Esophagus squamous epithelium (tissue), 5 donors: ENCODE data around the gene KRTAP13-2. TPM values are rescaled to one million over a fixed set of nuclear protein-coding genes. Genes with fewer than 3 reads are reported as not detected.
A peak's percentile ranks its signal among the peaks of the same experiment; 100 is the strongest.

Source experiments
- DNase-seq: peaks from one replicate; lab custom pipeline; 2025; lab: John Stamatoyannopoulos, UW
- H3K27ac ChIP-seq, 4 donors: fragments of 200-600 bp; sonication (generic); one replicate each; pipeline ENCODE4 v1.5.1; 2016 to 2019; ENCODE audit warnings: mild to moderate bottlenecking in 1 of 4
- H3K27me3 ChIP-seq, 4 donors: fragments of 200-600 bp; sonication (generic); 1 replicate in 3 of 4; 2 replicates in 1 of 4; pipeline versions ENCODE4 v1.5.1 to v1.6.0; 2017 to 2021; ENCODE audit warnings: antibody characterized with exemption in 1 of 4
- H3K36me3 ChIP-seq, 3 donors: fragments of 200-600 bp; sonication (generic); one replicate each; pipeline ENCODE4 v1.5.1; 2016 to 2019
- H3K4me1 ChIP-seq, 3 donors: fragments of 200-600 bp; sonication (generic); one replicate each; pipeline ENCODE4 v1.5.1; 2017 to 2019
- H3K4me3 ChIP-seq, 4 donors: fragments of 200-600 bp; sonication (generic); 1 replicate in 3 of 4; 2 replicates in 1 of 4; pipeline ENCODE4 v1.5.1; 2016 to 2019; ENCODE audit warnings: mild to moderate bottlenecking in 2 of 4, moderate library complexity in 1 of 4
- H3K9me3 ChIP-seq, 3 donors: fragments of 200-600 bp; sonication (generic); one replicate each; pipeline ENCODE4 v1.5.1; 2016 to 2019
- CTCF ChIP-seq, 6 experiments: fragments of 450-650 bp in 4 of 6; fragments of 200-600 bp in 2 of 6; sonication (generic) in 2 of 6; IDR thresholded peaks; one replicate each; pipeline ENCODE4 v1.5.1; 2016 to 2019; ENCODE audit warnings: antibody characterized with exemption in 6 of 6, mild to moderate bottlenecking in 4 of 6, moderate library complexity in 4 of 6
- POLR2A ChIP-seq, 4 donors: fragments of 450-650 bp; IDR thresholded peaks; one replicate each; pipeline ENCODE4 v1.6.1; 2017; ENCODE audit warnings: antibody characterized with exemption in 4 of 4, mild to moderate bottlenecking in 4 of 4, moderate library complexity in 3 of 4
- WGBS, 2 donors: methylation state at CpG; one replicate each; pipeline ENCODE4 v1.1.5; 2018; 5-methylcytosine and 5-hydroxymethylcytosine counted together
- intact Hi-C: fragments of 100-400 bp; cut with DNase I; formaldehyde crosslinking; loops from one replicate; pipeline ENCODE4 v1.15.0; 2022
- total RNA-seq, 4 donors: library from RNA; depleted of rRNA; stranded (reverse); fragments of >200 nt; gene quantifications; one replicate each; pipeline ENCODE4 v1.1.0, GENCODE V29; 2016
- donor health status: DM: yes; HTN: yes; CAD: no.

KRTAP13-2 gene
- total RNA-seq, 4 donors from 2014 or later: not detected

- no peak for TF ChIP-seq CTCF (IDR thresholded peaks at IDR 0.05)
- TF ChIP-seq POLR2A (IDR thresholded peaks at IDR 0.05): no peak
- Histone ChIP-seq H3K4me3 (no peak overlapping the region), H3K27ac (no peak overlapping the region), H3K27me3 (no peaks in the 10 kb centered on the region), H3K9me3 (no peaks in the 10 kb centered on the region), H3K36me3 (no peaks in the 10 kb centered on the region), H3K4me1 (no peaks in the 10 kb centered on the region)
- intact Hi-C loops: no loop called here
- 24 to 36% methylated on average over 3 of the region's 3 CpGs for WGBS, 2 donors
- no peak for DNase-seq
Observed at GRCh38 chr21:30349572-30349971, 22.5 kb downstream of the KRTAP13-2 start.

GRCh38 chr21:30348506-30348905 lies 23.6 kb downstream of the KRTAP13-2 start, which contains the start of gene KRTAP23-1:
KRTAP23-1 (minus strand) TSS chr21:30348606; CDS start chr21:30348606, 0 bp downstream.
- 70 to 84% methylated on average over 4 of the region's 4 CpGs for WGBS, 2 donors

GRCh38 chr21:30345014-30345413 lies 27.1 kb downstream of the KRTAP13-2 start:
- intact Hi-C loops: no loop called here
- no peaks in the 10 kb centered on the region for H3K27me3 ChIP-seq
- no peak for TF ChIP-seq CTCF (IDR thresholded peaks at IDR 0.05)
- TF ChIP-seq POLR2A (IDR thresholded peaks at IDR 0.05): no peak
- no peaks in the 10 kb centered on the region for H3K9me3 ChIP-seq
- no peaks in the 10 kb centered on the region for H3K36me3 ChIP-seq
- no peak for DNase-seq
- no peak overlapping the region for H3K4me3 ChIP-seq
- H3K27ac ChIP-seq: no peak overlapping the region
- WGBS, 2 donors: 66 to 68% methylated on average over 2 of the region's 2 CpGs
- H3K4me1 ChIP-seq: no peaks in the 10 kb centered on the region

More at GRCh38 chr21:30348506-30348905, 23.6 kb downstream of the KRTAP13-2 start, which contains the start of gene KRTAP23-1:
- no peak for DNase-seq
- no peak for TF ChIP-seq CTCF (IDR thresholded peaks at IDR 0.05)
- no peak for TF ChIP-seq POLR2A (IDR thresholded peaks at IDR 0.05)
- Histone ChIP-seq H3K4me3 (no peak within 1 kb of the TSS), H3K36me3 (no peaks in the 10 kb centered on the region), H3K9me3 (no peaks in the 10 kb centered on the region), H3K27ac (no peak within 1 kb of the TSS), H3K27me3 (no peaks in the 10 kb centered on the region), H3K4me1 (no peaks in the 10 kb centered on the region)
- intact Hi-C loops: no loop called here

- 90 to 93% methylated on average over 2 of the region's 2 CpGs for WGBS, 2 donors
- DNase-seq: no peak
- intact Hi-C loops: no loop called here
Observed at GRCh38 chr21:30340714-30341573, 31.1 kb downstream of the KRTAP13-2 start.

More at GRCh38 chr21:30340714-30341573, 31.1 kb downstream of the KRTAP13-2 start:
- Histone ChIP-seq H3K4me3 (no peak overlapping the region), H3K36me3 (no peaks in the 10 kb centered on the region), H3K27ac (no peak overlapping the region), H3K9me3 (no peaks in the 10 kb centered on the region), H3K4me1 (no peaks in the 10 kb centered on the region), H3K27me3 (no peaks in the 10 kb centered on the region)
- TF ChIP-seq POLR2A (IDR thresholded peaks at IDR 0.05): no peak
- peak in 5 of 6 experiments; percentile 73 to 83 (median 79) for TF ChIP-seq CTCF (IDR thresholded peaks at IDR 0.05)
